ENCODE results near the gene RAB43. TPM values are rescaled to one million over a fixed set of nuclear protein-coding genes. Genes with fewer than 3 reads are reported as not detected.
"Not testable (repeated sequence)": the region's sequence is repeated elsewhere in the genome, so short reads cannot be mapped to it uniquely, and the experiment has no call there.

The RAB43 gene
- total RNA-seq, 4 donors from 2014 or later, result 7.5 to 18.4 (median 17.6) TPM

DNA sequence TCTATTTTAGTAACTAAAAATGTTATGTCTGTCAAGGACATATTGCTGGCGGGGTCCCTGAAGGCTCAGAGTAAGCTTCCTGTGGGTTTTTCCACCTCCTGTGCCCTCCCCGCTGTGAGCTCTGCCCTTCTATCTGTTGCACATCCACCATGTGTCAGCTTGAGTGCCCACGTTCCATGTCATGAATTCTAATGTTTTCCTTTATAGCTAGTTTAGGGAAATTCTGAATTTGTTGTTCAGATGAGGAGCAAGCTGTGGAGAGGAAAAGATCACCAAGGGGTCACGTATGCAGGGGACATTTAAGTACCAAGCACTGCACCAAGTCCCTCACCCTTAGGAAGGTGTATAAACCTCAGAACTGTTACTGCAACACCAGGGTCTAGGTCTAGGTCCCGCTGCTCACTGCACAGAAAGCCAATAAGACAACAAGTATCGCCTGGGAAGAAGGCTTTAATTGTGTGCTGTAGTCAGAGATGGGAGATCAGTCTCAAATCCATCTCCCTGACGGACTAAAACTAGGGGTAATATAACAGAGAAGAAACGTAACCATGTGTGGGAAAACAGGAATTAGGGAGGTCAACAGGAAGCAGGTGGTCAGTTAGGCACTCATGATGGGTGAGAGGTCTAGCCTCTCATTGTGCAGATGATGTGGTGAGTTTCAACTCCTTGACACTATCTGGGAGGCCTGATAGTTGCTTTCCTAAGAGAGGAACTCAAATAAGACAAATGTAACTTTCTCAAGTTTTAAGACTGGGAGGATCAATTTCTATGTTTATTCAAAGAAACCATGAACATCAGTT is 51.3 kb downstream of the RAB43 start:
- Histone ChIP-seq H3K9me3 (no peaks in the 10 kb centered on the region), H3K27me3 (no peaks in the 10 kb centered on the region), H3K36me3 (no peaks in the 10 kb centered on the region), H3K4me3 (no peak overlapping the region), H3K27ac (replicated peaks in 1 of 4) (no peak overlapping the region), H3K4me1 (peaks cover 5 to 12% (median 11%) of the 10 kb centered on the region in 4 donors)
- 81% methylated on average over 8 of the region's 8 CpGs for WGBS
- TF ChIP-seq, protein P1, sequence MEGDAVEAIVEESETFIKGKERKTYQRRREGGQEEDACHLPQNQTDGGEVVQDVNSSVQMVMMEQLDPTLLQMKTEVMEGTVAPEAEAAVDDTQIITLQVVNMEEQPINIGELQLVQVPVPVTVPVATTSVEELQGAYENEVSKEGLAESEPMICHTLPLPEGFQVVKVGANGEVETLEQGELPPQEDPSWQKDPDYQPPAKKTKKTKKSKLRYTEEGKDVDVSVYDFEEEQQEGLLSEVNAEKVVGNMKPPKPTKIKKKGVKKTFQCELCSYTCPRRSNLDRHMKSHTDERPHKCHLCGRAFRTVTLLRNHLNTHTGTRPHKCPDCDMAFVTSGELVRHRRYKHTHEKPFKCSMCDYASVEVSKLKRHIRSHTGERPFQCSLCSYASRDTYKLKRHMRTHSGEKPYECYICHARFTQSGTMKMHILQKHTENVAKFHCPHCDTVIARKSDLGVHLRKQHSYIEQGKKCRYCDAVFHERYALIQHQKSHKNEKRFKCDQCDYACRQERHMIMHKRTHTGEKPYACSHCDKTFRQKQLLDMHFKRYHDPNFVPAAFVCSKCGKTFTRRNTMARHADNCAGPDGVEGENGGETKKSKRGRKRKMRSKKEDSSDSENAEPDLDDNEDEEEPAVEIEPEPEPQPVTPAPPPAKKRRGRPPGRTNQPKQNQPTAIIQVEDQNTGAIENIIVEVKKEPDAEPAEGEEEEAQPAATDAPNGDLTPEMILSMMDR (IDR thresholded peaks at IDR 0.05), result no peak
- TF ChIP-seq EP300 (IDR thresholded peaks at IDR 0.05) (no peak), POLR2AphosphoS5 (IDR thresholded peaks at IDR 0.05) (no peak), POLR2A (IDR thresholded peaks at IDR 0.05; ENCODE audit: low read depth) (no peak)
- intact Hi-C loops (cut with DNase I), result no loop called here
- no peak for DNase-seq (ENCODE audit: extremely low spot score)

DNA sequence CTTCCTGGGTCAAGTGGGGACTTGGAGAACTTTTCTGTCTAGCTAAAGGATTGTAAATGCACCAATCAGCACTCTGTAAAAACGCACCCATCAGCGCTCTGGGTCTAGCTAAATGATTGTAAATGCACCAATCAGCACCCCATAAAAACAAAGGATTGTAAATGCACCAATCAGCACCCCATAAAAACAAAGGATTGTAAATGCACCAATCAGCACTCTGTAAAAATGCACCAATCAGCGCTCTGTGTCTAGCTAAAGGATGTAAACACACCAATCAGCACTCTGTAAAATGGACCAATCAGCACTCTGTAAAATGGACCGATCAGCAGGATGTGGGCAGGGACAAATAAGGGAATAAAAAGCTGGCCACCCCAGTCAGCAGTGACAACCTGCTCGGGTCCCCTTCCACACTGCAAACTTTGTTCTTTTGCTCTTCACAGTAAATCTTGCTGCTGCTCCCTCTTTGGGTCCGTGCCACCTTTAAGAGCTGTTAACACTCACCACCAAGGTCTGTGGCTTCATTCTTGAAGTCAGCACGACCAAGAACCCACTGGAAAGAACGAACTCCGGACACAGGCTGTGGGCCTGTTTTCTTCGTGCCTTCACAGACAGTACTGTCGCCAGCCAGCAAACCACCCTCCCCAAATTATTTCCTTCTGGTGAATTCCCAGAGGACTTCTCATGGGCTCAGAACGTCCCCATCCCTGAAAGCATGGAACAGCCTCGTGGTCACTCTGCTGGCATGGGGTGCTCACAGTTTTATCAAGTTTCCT is 52.1 kb downstream of the RAB43 start:
- intact Hi-C loops (cut with DNase I); DNase-seq (ENCODE audit: extremely low spot score); H3K27ac ChIP-seq (replicated peaks in 1 of 4); H3K4me3 ChIP-seq; H3K36me3 ChIP-seq; H3K27me3 ChIP-seq; H3K9me3 ChIP-seq: not testable (repeated sequence)
- WGBS, result 89% methylated on average over 12 of the region's 13 CpGs
- peaks cover 5 to 12% (median 11%) of the 10 kb centered on the region in 4 donors for H3K4me1 ChIP-seq

DNA sequence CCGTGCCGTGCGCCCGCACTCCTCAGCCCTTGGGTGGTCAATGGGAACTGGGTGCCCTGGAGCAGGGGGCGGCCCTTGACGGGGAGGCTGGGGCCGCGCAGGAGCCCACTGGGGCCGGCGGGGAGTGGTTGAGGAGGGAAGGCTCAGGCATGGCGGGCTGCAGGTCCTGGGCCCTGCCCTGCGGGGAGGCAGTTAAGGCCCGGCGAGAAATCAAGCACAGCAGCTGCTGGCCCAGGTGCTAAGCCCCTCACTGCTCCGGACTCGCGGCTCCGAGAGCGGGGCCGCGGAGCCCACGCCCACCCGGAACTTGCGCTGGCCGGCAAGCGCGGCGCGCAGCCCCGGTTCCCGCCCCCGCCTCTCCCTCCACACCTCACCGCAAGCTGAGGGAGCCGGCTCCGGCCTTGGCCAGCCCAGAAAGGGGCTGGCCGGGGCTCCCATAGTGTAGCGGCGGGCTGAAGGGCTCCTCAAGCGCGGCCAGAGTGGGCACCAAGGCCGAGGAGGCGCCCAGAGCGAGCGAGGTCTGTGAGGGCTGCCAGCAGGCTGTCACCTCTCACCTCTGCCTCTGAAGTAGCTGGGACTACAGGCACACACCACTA is 53.2 kb downstream of the RAB43 start:
- intact Hi-C loops (cut with DNase I), result no loop called here
- DNase-seq (ENCODE audit: extremely low spot score), result no peak
- peaks cover 5 to 12% (median 11%) of the 10 kb centered on the region in 4 donors for H3K4me1 ChIP-seq
- WGBS, result 43% methylated on average over 13 of the region's 44 CpGs
- H3K4me3 ChIP-seq, result peak overlapping the region; percentile 44 to 53 (median 50)
- peak overlapping the region in 3 of 4 donors; percentile 34 to 55 (median 42) for H3K27ac ChIP-seq (replicated peaks in 1 of 4)
- H3K36me3 ChIP-seq, result no peaks in the 10 kb centered on the region
- no peaks in the 10 kb centered on the region for H3K9me3 ChIP-seq
- no peaks in the 10 kb centered on the region for H3K27me3 ChIP-seq
- TF ChIP-seq EP300 (IDR thresholded peaks at IDR 0.05) (no peak), POLR2A (IDR thresholded peaks at IDR 0.05; ENCODE audit: low read depth) (no peak), POLR2AphosphoS5 (IDR thresholded peaks at IDR 0.05) (no peak)
- TF ChIP-seq, protein P1 (IDR thresholded peaks at IDR 0.05), result no peak

DNA sequence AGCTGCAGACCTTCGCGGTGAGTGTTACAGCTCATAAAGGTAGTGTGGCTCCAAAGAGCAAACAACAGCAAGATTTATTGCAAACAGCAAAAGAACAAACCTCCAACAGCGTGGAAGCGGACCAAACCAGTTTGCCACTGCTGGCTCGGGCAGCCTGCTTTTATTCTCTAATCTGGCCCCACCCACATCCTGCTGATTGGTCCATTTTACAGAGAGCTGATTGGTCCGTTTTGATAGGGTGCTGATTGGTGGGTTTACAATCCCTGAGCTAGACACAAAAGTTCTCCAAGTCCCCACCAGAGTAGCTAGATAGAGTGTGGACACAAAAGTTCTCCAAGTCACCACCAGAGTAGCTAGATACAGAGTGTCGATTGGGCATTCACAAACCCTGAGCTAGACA is 53.9 kb downstream of the RAB43 start:
- H3K4me1 ChIP-seq, result peaks cover 5 to 12% (median 11%) of the 10 kb centered on the region in 4 donors
- H3K9me3 ChIP-seq; H3K27me3 ChIP-seq; H3K36me3 ChIP-seq; H3K4me3 ChIP-seq; intact Hi-C loops (cut with DNase I); DNase-seq (ENCODE audit: extremely low spot score); H3K27ac ChIP-seq (replicated peaks in 1 of 4): not testable (repeated sequence)
- 94% methylated on average over 6 of the region's 7 CpGs for WGBS

DNA sequence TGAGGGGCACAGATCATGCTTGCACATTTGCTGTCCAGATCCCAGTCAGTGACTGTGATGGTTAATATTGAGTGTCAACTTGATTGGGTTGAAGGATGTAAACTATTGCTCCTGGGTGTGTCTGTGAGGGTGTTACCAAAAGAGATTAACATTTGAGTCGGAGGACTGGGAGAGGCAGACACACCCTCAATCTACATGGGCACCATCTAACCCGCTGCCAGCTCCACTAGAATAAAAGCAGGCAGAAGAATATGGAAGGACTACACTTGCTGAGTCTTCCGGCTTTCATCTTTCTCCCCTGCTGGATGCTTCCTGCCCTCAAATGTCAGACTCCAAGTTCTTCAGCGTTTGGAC is 55.9 kb downstream of the RAB43 start:
- no peak overlapping the region for H3K4me3 ChIP-seq
- no peak for DNase-seq (ENCODE audit: extremely low spot score)
- peaks cover 5 to 12% (median 11%) of the 10 kb centered on the region in 4 donors for H3K4me1 ChIP-seq
- WGBS, result 82% methylated on average over 4 of the region's 4 CpGs
- no peaks in the 10 kb centered on the region for H3K27me3 ChIP-seq
- no peaks in the 10 kb centered on the region for H3K9me3 ChIP-seq
- no peaks in the 10 kb centered on the region for H3K36me3 ChIP-seq
- intact Hi-C loops (cut with DNase I), result no loop called here
- H3K27ac ChIP-seq (replicated peaks in 1 of 4), result no peak overlapping the region
- TF ChIP-seq POLR2A (IDR thresholded peaks at IDR 0.05; ENCODE audit: low read depth), result no peak
- TF ChIP-seq EP300 (IDR thresholded peaks at IDR 0.05), result no peak
- TF ChIP-seq, protein P1 (IDR thresholded peaks at IDR 0.05), result no peak
- no peak for TF ChIP-seq POLR2AphosphoS5 (IDR thresholded peaks at IDR 0.05)
